Transverse colon (tissue), 4 donors: ENCODE measurements around the gene CTSO. TPM values are rescaled to one million over a fixed set of nuclear protein-coding genes. Genes with fewer than 3 reads are reported as not detected.

ENCODE experiments used
- DNase-seq: peaks from one replicate; pipeline ENCODE4 v3.0.0-alpha.2; 2019
- H3K27ac ChIP-seq, 4 donors: fragments of 200-600 bp; sonication (generic); 2 replicates each; pipeline ENCODE4 v1.5.1; 2016 to 2018; ENCODE audit warnings: inconsistent platforms in 4 of 4
- H3K27me3 ChIP-seq: fragments of 200-600 bp; sonication (generic); 2 replicates; pipeline ENCODE4 v1.5.1; 2017; ENCODE audit warnings: inconsistent platforms
- H3K36me3 ChIP-seq, 4 donors: fragments of 200-600 bp; sonication (generic); 2 replicates each; pipeline ENCODE4 v1.5.1; 2017 to 2019; ENCODE audit warnings: inconsistent platforms in 4 of 4
- H3K4me1 ChIP-seq, 4 donors: fragments of 200-600 bp; sonication (generic); 2 replicates each; pipeline ENCODE4 v1.5.1; 2017 to 2020; ENCODE audit warnings: inconsistent platforms in 4 of 4
- H3K4me3 ChIP-seq, 4 donors: fragments of 200-600 bp; sonication (generic); 1 replicate in 1 of 4; 2 replicates in 3 of 4; pipeline versions ENCODE4 v1.5.1 to v1.6.1; 2017 to 2019; ENCODE audit warnings: inconsistent platforms in 4 of 4
- H3K9me3 ChIP-seq, 2 donors: fragments of 200-600 bp; sonication (generic); 2 replicates each; pipeline ENCODE4 v1.5.1; 2017 to 2019; ENCODE audit warnings: inconsistent platforms in 2 of 2
- EP300 ChIP-seq: sonication (generic); formaldehyde crosslinking; IDR thresholded peaks from one replicate; pipeline ENCODE4 v1.6.1; 2017; ENCODE audit warnings: antibody characterized with exemption, low read depth
- POLR2A ChIP-seq: fragments of 450-650 bp; IDR thresholded peaks from one replicate; pipeline ENCODE4 v1.6.1; 2016; ENCODE audit warnings: antibody characterized with exemption, mild to moderate bottlenecking, moderate library complexity
- POLR2AphosphoS5 ChIP-seq, 3 donors: sonication (generic); formaldehyde crosslinking; IDR thresholded peaks; one replicate each; pipeline ENCODE4 v1.6.1; 2016; ENCODE audit warnings: antibody characterized with exemption in 3 of 3
- WGBS, 2 donors: methylation state at CpG; one replicate each; pipeline ENCODE4 v1.1.5; 2018; ENCODE audit warnings: low coverage in 1 of 2; 5-methylcytosine and 5-hydroxymethylcytosine counted together
- in situ Hi-C, 4 donors: fragments of 200-750 bp; cut with MboI; loops; one replicate each; pipeline versions ENCODE4 v1.15.0 to v1.15.1; 2017; ENCODE audit warnings: low sequenced_read_pairs in 3 of 4, low pct_ligation_motif_present in 1 of 4, low pct_unique_long_range_greater_than_20kb in 1 of 4
- intact Hi-C: fragments of 100-400 bp; cut with DNase I; formaldehyde crosslinking; loops from one replicate; pipeline ENCODE4 v1.15.1; 2023; ENCODE audit warnings: low total_unique reads
- total RNA-seq, 4 donors: library from RNA; depleted of rRNA; stranded (reverse); fragments of >200 nt; gene quantifications; one replicate each; pipeline ENCODE4 v1.1.0, GENCODE V29; 2016
- TF ChIP-seq, protein P1 (sequence below), 5 experiments: fragments of 200-600 bp in 3 of 5; fragments of 450-650 bp in 2 of 5; sonication (generic) in 3 of 5; IDR thresholded peaks; 1 replicate in 2 of 5; 2 replicates in 3 of 5; pipeline ENCODE4 v1.5.1; 2016 to 2017; ENCODE audit warnings: antibody characterized with exemption in 5 of 5, inconsistent platforms in 3 of 5, mild to moderate bottlenecking in 2 of 5, moderate library complexity in 1 of 5

CTSO gene
- total RNA-seq, 4 donors from 2014 or later, result 8.2 to 18.7 (median 12.5) TPM; not detected in 1

DNA sequence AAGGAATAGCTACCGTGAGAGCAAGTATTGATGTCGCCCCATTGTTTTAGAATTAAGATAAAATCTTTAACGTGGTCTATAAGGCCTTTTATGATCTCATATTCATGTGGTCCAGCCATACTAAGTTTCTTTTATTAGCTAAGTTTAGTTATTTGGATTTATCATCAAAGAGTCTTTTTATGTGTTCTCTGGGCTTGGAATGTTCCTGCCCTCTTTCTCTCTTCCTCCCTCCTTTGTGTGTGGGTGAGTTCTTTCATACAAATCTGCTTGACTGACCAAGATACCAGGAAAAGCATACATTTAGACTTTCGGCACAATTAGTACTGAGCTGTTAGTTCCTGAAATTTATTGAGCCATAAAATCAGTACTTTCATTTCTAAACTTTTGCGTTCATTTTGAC is 38.9 kb downstream of the CTSO start:
- WGBS, 2 donors, result 34 to 45% methylated on average over 5 of the region's 5 CpGs
- Histone ChIP-seq H3K27me3 (no peaks in the 10 kb centered on the region), H3K9me3 (no peaks in the 10 kb centered on the region), H3K36me3 (no peaks in the 10 kb centered on the region), H3K4me3 (no peak overlapping the region), H3K27ac (no peak overlapping the region), H3K4me1 (no peaks in the 10 kb centered on the region)
- in situ Hi-C loops, result no loop called here
- TF ChIP-seq, protein P1, sequence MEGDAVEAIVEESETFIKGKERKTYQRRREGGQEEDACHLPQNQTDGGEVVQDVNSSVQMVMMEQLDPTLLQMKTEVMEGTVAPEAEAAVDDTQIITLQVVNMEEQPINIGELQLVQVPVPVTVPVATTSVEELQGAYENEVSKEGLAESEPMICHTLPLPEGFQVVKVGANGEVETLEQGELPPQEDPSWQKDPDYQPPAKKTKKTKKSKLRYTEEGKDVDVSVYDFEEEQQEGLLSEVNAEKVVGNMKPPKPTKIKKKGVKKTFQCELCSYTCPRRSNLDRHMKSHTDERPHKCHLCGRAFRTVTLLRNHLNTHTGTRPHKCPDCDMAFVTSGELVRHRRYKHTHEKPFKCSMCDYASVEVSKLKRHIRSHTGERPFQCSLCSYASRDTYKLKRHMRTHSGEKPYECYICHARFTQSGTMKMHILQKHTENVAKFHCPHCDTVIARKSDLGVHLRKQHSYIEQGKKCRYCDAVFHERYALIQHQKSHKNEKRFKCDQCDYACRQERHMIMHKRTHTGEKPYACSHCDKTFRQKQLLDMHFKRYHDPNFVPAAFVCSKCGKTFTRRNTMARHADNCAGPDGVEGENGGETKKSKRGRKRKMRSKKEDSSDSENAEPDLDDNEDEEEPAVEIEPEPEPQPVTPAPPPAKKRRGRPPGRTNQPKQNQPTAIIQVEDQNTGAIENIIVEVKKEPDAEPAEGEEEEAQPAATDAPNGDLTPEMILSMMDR (IDR thresholded peaks at IDR 0.05), result no peak
- no peak for TF ChIP-seq POLR2AphosphoS5 (IDR thresholded peaks at IDR 0.05)
- no peak for TF ChIP-seq POLR2A
- no peak for TF ChIP-seq EP300
- intact Hi-C loops, result no loop called here
- no peak for DNase-seq

DNA sequence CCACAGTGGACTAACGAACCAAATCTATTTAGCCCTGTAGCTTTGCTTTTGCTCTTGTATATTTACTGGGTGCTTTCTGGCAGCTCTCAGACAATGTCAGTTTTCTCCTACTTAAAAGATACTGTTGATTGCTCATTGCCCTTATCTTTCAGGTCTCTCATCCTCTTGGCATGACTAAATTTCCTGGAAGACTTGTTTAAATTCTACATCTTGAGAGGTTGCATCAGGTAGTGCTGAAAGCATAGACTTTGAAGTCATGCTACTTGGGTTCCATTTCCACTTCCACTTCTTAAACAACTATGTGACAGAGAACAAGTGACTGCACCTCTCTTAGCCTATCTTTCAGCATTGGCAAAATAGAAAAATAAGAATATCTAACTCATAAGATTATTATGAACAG is 41.8 kb downstream of the CTSO start:
- WGBS, 2 donors, result 73 to 75% methylated on average over 1 of the region's 1 CpG
- H3K4me3 ChIP-seq, result no peak overlapping the region
- DNase-seq, result no peak
- no peaks in the 10 kb centered on the region for H3K9me3 ChIP-seq
- H3K4me1 ChIP-seq, result no peaks in the 10 kb centered on the region
- intact Hi-C loops (no loop called here), in situ Hi-C loops (no loop called here)
- no peaks in the 10 kb centered on the region for H3K27me3 ChIP-seq
- TF ChIP-seq POLR2A (no peak), EP300 (no peak), POLR2AphosphoS5 (IDR thresholded peaks at IDR 0.05) (no peak)
- TF ChIP-seq, protein P1 (IDR thresholded peaks at IDR 0.05), result no peak
- no peaks in the 10 kb centered on the region for H3K36me3 ChIP-seq
- H3K27ac ChIP-seq, result no peak overlapping the region

DNA sequence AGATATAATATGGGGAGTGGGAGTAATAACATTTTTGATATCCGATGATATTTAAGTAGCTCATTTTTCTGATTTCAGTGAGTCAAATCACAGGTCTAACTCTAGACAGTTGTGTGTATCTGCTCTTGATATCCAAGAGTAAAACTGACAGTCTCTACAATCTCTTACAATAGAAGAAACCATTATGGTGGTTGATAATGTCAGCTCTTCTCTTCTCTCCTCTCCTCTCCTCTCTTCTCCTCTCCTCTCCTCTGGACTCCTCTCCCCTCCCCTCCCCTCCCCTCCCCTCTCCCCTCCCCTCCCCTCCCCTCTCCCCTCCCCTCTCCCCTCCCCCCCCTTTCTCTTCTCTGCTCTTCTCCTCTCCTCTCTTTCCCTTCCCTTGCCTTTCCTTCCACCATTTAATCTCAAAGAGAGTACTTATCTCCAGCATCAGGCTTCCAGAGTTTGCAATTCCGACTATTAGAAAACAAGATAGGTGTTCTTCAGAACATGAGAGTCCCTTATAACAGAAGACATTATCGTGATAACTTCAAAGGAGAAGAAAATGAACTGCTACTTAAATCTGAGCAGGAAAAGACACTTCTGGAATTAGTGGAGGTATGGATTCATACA is 43.9 kb downstream of the CTSO start:
- Histone ChIP-seq H3K4me3 (no peak overlapping the region), H3K27ac (no peak overlapping the region), H3K27me3 (no peaks in the 10 kb centered on the region), H3K4me1 (no peaks in the 10 kb centered on the region), H3K9me3 (no peaks in the 10 kb centered on the region), H3K36me3 (no peaks in the 10 kb centered on the region)
- in situ Hi-C loops (no loop called here), intact Hi-C loops (no loop called here)
- TF ChIP-seq, protein P1 (IDR thresholded peaks at IDR 0.05), result no peak
- no peak for TF ChIP-seq POLR2A
- TF ChIP-seq POLR2AphosphoS5 (IDR thresholded peaks at IDR 0.05), result no peak
- no peak for TF ChIP-seq EP300
- DNase-seq, result no peak
- WGBS, 2 donors, result 72 to 87% methylated on average over 3 of the region's 3 CpGs

DNA sequence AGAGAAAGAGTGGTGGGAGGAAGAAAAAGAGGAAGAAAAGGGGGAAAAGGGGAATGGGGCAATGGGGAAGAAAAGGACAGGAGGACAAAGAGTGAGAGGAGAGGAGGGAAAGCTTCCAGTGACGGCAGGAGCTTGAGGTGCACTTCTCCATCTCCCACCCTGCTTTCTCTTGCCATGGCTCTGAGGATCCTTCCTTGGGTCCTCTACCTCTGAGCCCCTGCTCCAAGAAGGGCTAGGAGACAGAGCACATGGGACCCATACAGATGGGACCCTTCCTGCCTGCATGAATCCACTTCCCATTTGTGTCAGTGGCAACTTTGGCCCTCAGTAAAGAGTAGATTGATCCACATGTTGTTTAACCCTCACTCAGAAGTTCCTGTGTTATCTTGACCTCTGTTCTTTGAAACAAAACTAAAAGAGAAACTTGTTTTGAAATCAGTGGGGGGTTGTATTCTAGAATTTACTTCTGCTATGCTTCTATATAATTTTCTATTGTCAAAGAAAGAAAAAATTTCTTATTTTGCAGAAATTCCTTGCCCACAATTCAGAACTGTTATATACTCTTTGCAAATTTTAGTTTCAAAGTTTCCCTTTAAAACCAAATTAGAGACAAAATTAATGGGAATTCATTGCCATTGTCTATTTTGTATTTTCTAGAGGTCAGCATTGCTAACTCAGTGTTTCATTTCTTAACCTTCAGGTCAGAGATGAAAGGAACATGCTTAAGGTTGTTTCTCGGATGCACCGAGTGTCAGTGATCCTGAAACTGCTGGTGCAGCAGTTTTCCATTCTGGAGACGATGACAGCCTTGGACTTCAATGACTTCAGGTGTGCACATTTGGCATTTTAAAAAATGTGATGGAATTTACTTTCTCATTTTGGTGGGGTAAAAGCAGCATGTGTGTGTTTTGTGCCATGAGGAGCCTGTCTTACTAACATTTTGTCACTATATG is 45.2 kb downstream of the CTSO start:
- Histone ChIP-seq H3K4me1 (no peaks in the 10 kb centered on the region), H3K9me3 (no peaks in the 10 kb centered on the region), H3K4me3 (no peak overlapping the region), H3K27ac (no peak overlapping the region), H3K27me3 (no peaks in the 10 kb centered on the region), H3K36me3 (no peaks in the 10 kb centered on the region)
- in situ Hi-C loops, result no loop called here
- WGBS, 2 donors, result 86 to 100% methylated on average over 1 to 4 of the region's 4 CpGs
- intact Hi-C loops, result no loop called here
- TF ChIP-seq, protein P1 (IDR thresholded peaks at IDR 0.05), result no peak
- TF ChIP-seq EP300, result no peak
- TF ChIP-seq POLR2A, result no peak
- no peak for TF ChIP-seq POLR2AphosphoS5 (IDR thresholded peaks at IDR 0.05)
- no peak for DNase-seq
